Stimulated activated CD4-positive, alpha-beta T cell treated with anti-CD3 and anti-CD28 coated beads, Interleukin-4, amount 100 ng/mL, for 1 hour (primary cell): ENCODE data around the gene HACD3.
"Not testable (repeated sequence)": the region's sequence is repeated elsewhere in the genome, so short reads cannot be mapped to it uniquely, and the experiment has no call there.

Experiments
- DNase-seq: peaks from one replicate; pipeline ENCODE4 v3.0.0-alpha.2; 2020

Gene HACD3

GRCh38 chr15:65550681-65551098 lies 20.4 kb downstream of the HACD3 start:
- DNase-seq: no peak

- DNase-seq: no peak
These were observed 20.9 kb downstream of the HACD3 start for GRCh38 chr15:65551183-65551582.

- DNase-seq: not testable (repeated sequence)
These were observed 22.6 kb downstream of the HACD3 start for GRCh38 chr15:65552851-65553250.

- DNase-seq: no peak
These were observed 23.4 kb downstream of the HACD3 start for GRCh38 chr15:65553691-65554090.

- DNase-seq: no peak
These were observed 26.4 kb downstream of the HACD3 start for GRCh38 chr15:65556622-65557021.

- DNase-seq: no peak
These were observed 28.1 kb downstream of the HACD3 start for GRCh38 chr15:65558336-65558735.

GRCh38 chr15:65558997-65559760 lies 28.9 kb downstream of the HACD3 start:
- DNase-seq: no peak

- DNase-seq: no peak
These were observed 29.7 kb downstream of the HACD3 start for GRCh38 chr15:65559941-65560340.

GRCh38 chr15:65561934-65562333 lies 31.7 kb downstream of the HACD3 start:
- DNase-seq: no peak

GRCh38 chr15:65569728-65570127 lies 39.5 kb downstream of the HACD3 start:
- no peak for DNase-seq

- DNase-seq: no peak
These were observed 41.7 kb downstream of the HACD3 start for GRCh38 chr15:65571971-65572370.

- no peak for DNase-seq
These were observed 46.4 kb downstream of the HACD3 start for GRCh38 chr15:65576664-65577063.

- no peak for DNase-seq
These were observed 47.1 kb downstream of the HACD3 start for GRCh38 chr15:65577129-65577996.

- DNase-seq: no peak
These were observed 48.9 kb downstream of the HACD3 start for GRCh38 chr15:65578904-65579728.

- no peak for DNase-seq
These were observed 49.5 kb downstream of the HACD3 start for GRCh38 chr15:65579762-65580161.

- DNase-seq: no peak
These were observed 50.0 kb downstream of the HACD3 start for GRCh38 chr15:65580287-65580686.

- no peak for DNase-seq
These were observed 53.4 kb downstream of the HACD3 start for GRCh38 chr15:65583701-65584100.

GRCh38 chr15:65584241-65584640 lies 54.0 kb downstream of the HACD3 start:
- no peak for DNase-seq

GRCh38 chr15:65587094-65587493 lies 56.8 kb downstream of the HACD3 start:
- DNase-seq: no peak

- no peak for DNase-seq
These were observed 65.7 kb downstream of the HACD3 start for GRCh38 chr15:65595960-65596359.

GRCh38 chr15:65598468-65598867 lies 68.2 kb downstream of the HACD3 start:
- no peak for DNase-seq

- no peak for DNase-seq
These were observed 69.4 kb downstream of the HACD3 start for GRCh38 chr15:65599677-65600076.

- DNase-seq: no peak
These were observed 72.9 kb downstream of the HACD3 start for GRCh38 chr15:65603134-65603533.
